Measurements from ENCODE around the gene AGPAT2.
A peak's percentile ranks its signal among the peaks of the same experiment; 100 is the strongest.

The AGPAT2 gene

DNA sequence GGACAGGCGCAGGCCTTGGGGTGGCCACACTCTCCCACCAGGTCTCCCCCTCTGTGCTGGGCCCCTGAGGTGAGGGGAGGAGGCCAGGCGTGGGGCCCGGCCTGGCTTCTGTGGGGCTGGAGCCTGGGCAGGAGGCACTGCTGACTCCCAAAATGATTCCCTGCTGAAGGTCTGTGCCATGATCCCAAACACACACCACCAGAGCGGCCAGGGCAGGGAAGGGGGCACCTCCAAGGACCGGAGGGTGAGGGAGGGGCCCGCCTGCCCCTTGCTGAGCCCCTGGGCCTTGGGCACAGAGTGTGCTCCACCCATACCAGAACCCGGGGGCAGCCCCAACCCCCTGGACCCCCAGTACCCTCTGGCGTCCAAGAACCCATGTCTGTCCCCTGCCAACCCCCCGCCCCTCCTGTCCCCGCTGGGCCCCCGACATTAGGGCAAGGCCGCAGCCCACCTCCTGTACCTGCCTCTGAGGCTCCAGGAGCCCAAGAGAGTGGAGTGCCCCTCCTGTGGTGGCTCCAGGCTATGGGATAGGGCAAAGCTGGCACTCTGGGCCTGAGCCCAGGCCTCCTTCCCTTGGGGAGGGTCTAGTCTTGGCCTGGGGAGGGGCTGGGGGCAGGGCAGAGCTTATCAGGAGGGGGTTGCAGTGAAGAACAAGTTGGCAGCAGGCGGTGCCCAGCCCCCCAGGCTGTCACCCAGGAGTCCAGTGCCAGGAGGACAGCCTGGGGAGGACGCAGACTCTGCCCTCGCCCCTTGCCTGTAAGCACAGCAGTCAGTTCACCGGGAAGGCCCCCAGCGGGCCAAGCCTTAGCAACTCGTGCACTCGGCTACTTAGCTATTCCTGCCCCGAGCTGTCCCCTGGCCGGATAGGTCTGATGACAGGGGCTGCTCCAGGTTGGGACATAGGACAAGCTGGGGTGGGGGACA, 27.1 kb downstream of the AGPAT2 start:
- no peak for DNase-seq

DNA sequence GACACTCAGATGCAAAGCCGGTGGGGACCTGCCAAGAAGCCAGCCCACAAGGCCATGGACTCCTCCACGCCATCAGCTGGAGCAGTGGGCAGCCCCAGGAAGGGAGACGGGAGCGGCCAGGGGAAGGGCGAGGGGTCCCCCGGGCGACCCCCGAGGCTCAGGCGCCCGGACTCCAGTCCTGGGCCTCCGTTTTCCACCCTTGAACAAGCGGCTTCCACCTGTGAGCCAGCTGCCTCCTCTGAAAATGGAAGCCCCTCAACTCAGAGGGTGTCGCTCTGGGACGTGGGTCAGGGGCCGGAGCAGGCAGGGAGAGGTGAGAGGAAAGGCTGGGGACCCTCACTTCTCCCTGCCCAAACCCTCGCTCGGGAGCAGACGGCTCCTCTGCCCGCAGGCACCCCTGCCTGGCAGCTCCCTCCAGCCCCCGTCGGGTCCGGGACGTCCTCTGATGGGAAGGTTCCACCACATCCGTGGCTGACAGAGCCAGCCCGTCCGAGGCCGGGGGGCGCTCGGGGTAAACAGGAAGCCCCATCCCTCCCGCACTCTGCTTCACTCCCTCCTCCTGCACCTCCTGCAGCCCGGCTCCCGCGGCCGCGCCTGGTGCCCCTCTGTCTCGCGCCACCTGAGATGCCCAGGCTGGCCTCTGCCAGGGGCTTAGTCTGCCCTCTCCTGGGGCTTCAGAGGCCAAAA, 28.3 kb downstream of the AGPAT2 start:
- DNase-seq = no peak

DNA sequence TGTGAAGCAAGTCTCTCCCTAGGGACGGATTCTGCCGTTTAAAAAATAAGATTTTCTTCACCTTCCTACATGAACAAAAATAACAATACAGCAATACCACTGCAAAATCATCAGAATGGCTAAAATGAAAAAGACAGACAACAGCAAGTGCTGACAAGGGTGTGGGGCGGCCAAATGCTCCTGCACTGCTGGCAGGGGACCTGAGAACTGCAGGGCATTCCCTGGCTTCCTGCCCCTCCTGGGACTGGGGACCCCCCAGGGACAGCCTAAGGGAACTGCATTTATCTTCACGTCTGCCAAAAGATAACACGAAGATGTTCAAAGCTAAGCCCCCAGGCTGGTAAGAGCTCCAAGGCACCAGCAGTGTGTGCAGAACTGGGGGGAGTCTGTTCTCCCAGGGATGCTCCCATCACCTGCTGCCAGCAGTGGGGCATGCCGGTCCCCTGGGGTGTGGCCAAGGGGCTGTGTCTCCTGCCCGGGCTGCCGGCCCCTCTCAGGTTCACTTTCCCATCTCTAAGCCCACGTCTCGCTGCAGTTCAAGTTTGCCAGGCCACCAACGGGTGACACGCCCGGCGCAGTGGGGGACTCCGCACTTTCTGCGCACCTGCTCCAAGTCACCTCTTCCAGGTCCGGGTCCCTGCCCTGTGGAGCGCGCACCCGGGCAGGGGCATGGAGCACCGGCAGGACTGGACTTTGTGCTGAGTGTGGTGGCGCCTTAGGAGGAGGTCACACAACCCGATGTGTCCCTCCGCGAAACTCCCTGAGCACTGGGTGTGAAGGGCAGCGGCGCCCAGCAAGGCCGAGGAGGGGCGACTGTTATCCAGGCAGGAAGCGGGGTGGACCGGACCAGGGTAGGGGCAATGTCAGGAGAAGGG, 29.0 kb downstream of the AGPAT2 start:
- DNase-seq = no peak

DNA sequence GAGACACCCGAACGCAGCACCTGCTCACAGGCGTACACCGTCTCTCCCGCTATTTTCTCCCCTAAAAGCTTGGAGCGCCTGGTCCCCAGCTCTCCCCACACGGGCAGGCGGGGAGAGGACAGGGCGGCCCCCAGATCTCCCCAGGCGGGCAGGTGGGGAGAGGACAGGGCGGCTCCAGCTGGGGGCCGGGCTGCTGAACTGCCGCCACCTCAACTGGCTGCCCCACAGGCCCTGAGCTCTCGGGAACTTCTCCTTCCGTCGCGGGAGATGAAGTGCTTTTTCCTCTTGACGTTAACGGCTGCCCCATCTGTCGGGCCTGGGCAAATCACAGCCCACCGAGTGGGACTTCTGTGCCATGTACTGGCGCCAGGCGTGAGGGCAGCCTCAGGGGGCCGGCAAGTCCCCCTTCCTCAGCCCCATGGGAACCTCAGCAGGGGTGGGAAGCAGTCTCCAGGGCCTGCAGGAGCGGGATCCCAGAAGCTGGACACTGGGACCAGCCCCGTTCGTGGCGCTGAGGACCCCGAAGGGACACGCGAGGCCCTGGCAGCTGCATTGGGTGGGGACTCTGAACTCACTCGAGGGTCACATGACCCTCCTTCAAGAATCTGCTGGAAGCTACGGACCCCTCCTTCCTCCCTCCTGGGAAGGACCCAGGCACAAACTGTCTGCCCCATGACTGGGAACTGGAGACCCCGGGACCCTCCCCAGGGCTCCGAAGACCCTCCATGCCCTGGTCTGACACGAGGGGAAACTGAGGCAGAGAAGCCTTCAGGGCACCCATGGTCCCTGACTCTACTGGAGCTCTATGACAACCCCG, 30.3 kb downstream of the AGPAT2 start:
- DNase-seq = no peak

DNA sequence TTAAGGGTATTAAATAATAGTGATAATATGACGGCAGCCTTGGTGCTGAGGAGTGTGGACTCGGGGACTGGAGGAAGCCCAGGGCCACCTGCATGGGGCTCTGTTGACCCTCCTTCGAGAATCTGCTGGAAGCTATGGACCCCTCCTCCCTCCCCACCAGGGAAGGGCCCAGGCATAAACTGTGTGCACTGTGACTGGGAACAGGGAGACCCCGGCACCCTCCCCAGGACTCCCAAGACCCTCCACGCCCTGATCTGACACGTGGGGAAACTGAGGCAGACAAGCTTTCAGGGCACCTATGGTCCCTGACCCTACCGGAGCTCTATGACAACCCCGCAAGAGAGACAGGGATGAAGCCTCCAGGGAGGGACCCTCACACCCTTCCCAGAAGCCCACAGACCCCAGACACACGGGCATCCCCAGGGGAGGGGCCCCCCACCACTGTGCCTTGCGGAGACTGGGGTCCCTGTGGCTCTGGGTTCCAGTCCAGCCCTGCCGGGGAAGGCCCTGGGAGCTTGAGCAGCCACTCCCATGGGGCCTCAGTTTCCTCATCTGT, 31.0 kb downstream of the AGPAT2 start:
- DNase-seq = no peak

DNA sequence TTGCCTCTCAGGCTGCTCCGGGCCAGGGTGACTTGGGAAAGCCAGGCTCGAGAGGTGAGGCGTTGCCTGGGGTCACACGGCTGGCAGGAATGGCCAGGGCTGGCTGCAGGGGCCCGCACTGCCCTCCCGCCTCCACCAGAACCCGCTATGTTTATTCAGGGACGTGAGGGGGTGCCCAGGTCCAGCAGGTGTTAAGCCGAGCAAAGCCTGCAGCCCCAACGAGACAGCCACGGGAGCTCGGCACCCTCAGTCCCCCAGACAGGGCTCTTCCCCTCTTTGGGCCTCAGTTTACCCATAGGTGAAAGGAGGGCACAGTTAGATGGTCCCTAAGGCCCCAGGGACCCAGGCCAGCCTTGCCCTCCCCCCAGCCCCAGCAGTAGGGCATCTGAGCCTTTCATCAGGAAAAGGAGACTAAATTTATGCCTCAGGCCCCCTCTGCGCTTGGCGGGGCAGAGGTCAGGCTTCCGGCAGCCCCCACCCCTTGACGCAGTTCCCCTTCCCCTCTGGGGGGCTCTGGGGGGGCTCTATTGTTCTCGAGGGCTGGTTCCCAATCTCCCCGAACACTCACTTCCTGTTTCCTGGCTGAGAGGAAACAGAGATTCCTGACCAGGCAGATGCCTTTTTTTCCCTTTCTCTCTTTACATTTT, 31.6 kb downstream of the AGPAT2 start:
- DNase-seq = no peak

DNA sequence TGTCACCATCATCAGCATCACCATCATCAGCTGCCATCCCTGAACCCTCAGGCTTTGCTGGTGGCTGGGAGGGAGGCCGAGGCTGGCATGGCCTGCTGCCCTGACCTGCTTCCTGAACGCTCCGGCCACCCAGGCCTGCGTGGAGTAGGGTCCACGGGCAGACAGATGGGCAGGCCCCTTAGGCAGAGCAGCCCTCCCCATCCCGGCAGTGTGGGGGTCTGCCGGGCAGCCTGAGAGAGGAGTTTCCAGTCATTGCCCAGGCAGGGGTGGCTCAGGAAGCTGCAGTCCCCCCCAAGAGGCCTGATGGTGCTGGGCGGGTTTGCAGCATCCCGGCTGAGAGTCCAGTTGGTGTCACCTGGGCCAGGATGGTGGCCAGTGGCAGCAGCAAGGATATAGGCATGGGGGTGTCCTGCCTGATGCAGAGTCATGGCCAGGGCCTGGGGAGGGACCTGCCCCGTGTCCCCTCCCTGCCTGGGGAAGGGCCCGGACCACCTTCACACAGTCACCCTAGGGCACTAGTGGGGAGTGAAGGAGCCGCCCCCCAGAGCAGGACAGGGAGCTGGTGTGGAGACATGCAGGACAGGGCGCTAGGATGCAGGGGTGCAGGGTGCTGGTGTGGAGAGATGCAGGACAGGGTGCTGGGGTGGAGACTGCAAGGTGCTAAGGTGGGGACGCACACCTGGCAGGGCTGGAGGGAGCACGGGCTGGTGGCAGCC, 32.3 kb downstream of the AGPAT2 start:
- DNase-seq = no peak

DNA sequence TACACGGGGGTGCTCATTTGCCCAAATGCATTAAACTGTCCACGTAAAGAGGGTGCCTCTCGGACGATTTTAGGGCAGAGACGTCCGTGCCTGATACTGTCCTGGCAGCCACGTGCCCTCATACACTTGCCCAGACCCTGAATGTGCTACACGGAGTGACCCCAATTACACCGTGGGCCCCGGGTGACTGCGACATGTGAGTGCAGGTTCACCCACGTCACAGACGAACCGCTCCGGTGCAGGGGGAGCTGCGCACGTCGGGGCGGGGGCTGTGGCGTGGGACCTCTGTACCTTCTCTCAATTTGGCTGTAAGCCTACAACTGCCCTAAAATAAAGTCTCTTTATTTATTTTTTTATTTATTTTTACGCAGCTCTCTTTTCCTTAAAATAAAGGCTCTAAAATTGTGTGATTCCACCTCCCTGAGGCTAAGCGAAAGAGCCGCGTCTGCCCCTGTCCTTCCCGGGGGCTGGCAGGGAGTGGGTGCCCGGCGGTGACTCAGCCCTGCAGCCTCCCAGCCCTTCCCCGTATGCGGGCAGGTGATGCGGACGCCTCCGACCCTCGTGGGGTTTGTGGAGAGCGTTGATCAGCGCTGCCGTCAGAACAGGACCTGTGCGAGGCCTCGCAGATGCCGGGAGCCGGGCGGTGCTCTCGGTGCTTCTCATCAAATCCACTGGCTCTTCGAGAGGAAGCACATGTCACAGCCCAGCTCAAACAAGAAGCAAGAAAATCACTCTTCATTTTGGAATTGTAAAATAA, 33.8 kb downstream of the AGPAT2 start:
- no peak for DNase-seq

DNA sequence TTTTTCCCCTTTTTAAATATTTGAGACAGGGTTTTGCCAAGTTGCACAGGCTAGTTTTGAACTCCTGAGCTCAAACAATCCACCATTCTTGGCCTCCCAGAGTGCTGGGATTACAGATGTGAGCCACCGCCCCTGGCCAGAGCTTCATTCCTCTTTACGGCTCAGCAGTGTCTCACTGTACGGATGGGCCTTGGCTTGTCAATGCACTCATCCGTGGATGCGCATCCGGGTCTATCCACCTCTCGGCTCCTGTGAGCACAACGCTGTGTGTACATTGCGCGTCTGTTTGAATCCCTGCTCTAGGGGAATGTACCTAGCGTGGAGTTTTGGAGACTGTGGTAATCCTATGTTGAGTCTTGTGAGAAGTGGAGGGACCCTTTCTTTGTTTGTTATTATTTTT, 35.4 kb downstream of the AGPAT2 start:
- no peak for DNase-seq

DNA sequence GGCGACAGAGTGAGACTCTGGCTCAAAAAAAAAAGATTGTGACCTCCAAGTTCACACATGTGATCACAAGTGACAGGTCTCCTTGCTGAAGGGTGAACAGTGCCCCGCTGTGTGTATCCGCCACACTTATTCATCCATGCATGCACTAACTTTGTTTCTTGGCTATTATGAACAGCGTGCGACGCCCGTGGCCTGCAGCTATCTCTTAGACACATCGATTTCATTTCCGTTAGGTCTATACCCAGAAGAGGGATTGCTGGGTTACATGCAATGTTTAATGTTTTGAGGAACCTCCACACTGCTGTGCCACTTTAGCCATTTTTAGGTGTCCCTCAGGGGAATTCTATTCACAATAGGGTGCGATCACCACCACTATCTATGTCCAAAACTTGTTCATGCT, 36.6 kb downstream of the AGPAT2 start:
- DNase-seq = no peak

DNA sequence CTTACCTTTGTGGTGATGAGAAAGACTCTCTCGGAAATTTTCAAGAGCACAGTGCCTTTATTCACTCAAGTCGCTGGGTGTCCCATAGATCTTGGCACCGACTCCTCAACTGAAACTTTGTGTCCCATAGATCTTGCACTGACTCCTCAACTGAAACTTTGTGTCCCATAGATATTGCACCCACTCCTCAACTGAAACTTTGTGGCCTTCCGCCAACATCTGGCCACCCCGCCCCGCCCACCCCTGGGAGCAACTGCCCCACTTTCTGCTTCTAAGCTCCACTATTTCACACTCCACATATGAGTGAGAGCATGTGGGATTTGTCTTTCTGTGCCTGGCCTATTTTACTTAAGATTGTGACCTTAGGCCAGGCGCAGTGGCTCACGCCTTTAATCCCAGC, 37.2 kb downstream of the AGPAT2 start:
- DNase-seq = no peak

DNA sequence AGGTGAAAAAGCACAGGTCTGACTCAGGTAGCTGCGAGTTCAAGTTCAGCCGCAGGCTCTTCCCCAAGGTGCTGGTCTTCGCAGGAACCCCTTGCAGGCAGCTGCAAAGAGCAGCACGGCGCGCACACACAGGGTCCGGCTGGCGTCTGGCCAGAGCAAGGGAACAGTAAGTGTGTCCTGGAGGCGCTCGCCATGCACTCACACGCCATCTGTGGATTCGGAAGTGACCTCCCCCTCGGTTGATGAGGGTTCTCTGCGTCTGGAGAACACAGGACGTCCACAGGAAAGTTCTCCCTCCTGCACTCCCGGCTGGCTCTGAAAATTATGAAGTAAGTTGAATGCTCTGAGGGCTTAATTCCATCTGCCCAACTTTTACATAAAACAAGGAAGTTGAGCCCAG, 38.5 kb downstream of the AGPAT2 start:
- no peak for DNase-seq

DNA sequence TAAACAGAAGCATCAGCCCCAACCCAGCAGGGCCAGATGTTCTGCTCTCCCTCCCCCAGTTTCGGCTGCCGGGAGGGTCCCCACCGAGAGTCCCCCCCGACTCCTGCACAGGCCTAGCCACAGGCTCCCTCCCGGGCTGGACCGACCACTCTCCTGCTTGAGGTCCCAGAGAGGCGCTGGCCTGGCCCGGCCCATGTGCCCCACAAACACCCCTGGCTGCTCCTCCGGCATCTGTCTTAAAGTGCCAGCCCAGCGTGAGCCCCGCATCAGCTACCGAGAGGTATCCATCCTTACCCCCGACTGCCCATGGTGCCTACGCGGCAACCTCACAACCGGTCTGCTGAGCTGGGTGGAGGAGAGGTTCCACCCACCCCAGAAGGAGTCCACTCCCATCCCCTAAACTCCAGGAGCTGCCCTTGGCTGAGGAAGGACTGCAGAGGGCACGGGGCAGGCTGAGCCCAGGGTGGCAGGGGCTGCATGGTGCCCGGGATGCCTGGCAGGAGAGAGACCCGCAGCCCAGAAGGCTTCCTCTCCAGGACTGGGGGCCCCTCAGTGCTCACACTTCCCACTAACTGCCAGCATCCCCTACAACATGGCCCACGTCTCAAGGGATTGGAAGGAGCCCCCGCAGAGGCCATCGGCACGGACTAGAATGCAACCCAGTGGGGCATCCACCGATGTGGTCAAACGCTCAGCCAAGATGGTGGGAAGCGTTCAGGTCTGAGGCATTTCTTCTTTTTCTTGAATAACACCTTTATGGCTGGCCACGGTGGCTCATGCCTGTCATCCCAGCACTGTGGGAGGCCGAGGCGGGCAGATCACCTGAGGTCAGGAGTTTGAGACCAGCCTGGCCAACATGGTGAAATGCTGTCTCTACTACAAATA, 40.2 kb downstream of the AGPAT2 start:
- no peak for DNase-seq

DNA sequence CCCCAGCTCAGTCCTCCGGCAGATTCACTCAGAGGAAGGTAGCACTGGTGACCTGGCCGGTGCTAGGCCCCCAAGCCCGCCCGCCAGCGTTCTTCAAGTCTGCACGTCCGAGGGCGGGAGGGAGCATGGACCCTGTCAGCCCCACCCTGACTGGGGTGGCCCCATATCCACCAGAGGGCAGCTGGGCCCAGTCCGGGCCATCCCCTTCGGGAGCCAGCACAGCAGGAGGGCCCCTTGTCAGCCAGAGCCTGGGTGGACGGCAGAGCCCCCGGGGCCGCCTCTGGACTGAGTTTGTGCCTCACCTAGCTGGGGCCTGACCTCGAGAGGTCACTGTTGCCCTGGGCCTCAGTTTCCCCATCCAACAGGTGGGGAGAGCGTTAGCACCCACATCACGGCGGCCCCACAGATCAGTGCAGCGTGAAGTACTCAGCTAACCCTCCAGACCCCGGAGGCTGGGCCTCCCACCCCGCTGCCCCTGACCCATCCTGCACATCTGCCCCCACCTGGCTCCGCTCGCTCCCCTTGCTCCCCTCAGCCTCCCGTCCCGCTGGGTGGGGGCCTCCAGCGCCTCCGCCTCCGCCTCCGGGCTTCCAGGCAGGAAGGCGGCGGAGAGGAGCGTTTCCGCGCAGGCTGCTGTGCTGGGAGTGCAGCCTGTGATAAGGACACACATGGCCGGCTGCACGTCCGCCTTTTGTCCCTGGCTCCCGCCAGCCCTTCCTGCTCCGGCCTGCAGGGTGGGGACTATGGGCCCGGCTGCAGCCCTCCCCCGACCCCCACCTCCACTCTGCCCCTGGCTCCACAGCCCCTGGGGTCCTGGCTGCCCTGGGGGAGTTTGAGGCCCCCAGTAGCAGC, 41.1 kb downstream of the AGPAT2 start:
- no peak for DNase-seq

DNA sequence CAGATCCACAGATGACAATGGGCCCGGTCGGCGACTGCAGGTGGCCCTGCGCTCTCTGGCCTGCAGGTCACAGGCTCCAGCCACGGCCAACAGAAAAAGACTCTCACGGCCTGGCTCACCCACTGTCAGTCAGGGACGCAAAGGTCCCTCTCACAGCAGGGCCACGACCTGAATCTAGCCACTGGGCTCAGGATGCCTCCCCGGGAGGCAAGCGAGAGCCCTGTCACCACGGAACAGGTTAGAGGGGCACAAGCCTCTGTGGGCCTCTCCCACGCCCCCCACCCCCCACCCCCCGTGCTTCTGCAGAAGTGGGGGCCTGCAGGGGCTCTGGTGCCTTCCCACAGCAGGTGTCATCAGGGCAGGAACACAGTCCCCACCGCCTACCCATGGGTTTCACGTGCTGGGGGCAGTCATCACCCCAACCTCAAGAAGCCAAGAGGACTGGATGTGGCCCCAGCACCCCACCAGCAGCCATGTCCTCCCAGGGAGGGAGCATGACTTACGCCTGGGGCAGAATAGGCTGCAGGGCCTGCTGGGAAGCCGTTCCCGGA, 41.8 kb downstream of the AGPAT2 start:
- no peak for DNase-seq

DNA sequence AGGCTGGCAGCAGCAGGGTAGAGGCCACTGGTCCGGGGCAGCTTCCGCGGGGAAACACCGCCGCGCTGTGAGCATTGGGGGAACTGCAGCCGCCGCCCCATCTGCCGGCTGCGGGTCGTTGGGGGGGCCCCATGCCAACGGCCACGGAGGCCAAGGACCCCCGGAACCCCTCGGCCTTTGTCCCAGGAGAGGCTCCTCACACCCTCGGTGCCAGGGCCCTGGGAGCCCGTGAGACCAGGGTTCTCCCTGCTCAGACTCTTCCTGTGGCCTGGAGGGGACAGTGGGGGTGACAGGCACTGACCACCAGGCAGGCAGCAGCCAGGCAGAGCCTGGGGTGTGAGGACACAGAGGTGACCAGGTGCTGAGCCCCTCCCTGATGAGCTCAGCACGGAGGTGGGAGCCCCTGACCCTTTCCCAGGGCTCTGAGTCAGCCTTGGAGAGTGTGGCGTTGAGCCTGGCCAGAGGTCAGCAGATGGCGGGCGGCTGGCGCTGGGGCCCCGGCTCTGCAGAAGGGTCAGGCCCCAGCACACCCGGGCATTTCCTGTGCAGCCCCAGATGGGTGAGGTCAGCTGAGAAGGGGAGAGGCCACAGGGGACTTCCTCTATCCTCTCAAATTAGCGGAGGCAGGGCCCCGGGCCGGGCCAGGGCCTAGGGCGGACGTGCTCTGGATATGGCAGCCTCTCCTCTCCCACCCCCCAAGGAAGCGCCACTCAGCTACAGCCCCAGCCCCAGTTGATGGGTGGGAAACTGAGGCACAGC, 42.5 kb downstream of the AGPAT2 start:
- DNase-seq = no peak

DNA sequence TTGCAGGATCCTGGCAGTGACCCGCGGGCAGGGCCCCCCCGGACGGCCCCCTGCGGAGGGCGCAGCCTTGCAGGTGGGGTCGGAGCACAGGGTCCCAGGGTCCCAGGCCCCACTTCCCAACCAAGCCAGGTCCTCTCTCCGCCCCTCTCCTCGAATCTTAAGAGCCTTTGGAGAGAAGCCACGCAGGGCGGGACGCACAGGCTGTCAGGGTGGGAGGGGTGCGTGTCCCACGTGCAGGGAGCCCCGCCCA, 43.0 kb downstream of the AGPAT2 start:
- peak; percentile 26 for DNase-seq
